Nephron (organoid): ENCODE measurements around the gene KCNMA1.

Experiments
- H3K27ac Mint-ChIP-seq, 3 experiments: 2 replicates each; pipeline ENCODE4 v1.8.0; 2020; ENCODE audit warnings: mixed read lengths in 3 of 3, mild to moderate bottlenecking in 2 of 3, moderate library complexity in 1 of 3
- H3K27me3 Mint-ChIP-seq: 2 replicates; pipeline ENCODE4 v1.8.0; 2021; ENCODE audit warnings: low read depth, mild to moderate bottlenecking, moderate library complexity, mixed read lengths
- H3K36me3 Mint-ChIP-seq: 2 replicates; pipeline ENCODE4 v1.8.0; 2020; ENCODE audit warnings: low read depth, mixed read lengths
- H3K4me1 Mint-ChIP-seq: 2 replicates; pipeline ENCODE4 v1.8.0; 2020; ENCODE audit warnings: mixed read lengths
- H3K4me3 Mint-ChIP-seq, 3 experiments: 2 replicates each; pipeline ENCODE4 v1.8.0; 2020; ENCODE audit warnings: mild to moderate bottlenecking in 3 of 3, mixed read lengths in 3 of 3, moderate library complexity in 2 of 3
- H3K9me3 Mint-ChIP-seq: 2 replicates; pipeline ENCODE4 v1.8.0; 2020; ENCODE audit warnings: mixed read lengths
- TF ChIP-seq, protein P1 (sequence below), 3 experiments: fragments of 200-600 bp; sonication (generic); IDR thresholded peaks; one replicate each; pipeline ENCODE4 v1.5.0; 2021; ENCODE audit warnings: antibody characterized with exemption in 3 of 3; ENCODE audit not compliant: unreplicated experiment in 3 of 3

The KCNMA1 gene

DNA sequence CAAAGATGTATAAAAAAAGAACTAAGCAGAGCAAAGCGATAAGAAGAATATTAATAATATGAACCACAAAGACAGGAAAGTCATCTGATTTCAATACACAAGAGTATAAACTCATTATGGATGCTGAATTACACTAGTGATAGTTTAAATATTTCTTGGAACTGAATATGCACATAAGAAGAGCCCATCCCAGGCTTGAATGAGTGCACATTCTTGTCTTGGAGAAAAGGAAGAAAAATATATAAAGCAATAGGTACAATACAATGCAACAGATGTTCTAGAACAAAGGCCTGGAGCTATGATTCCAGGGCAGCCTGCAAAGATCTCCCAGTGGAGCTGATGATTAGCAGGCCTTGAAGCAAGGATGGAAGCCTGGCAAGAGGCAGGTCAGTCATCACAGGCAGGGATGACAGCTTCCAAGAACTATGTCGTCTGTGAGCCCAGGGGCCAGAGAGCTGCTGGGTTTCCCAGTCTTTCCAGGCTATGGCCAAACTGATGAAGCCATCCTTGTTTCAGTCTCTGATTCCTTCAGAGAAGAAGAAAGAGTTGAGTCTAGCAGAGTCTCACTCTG is 277.6 kb downstream of the KCNMA1 start:
- no peaks in the 10 kb centered on the region for H3K9me3 Mint-ChIP-seq
- no peak overlapping the region for H3K27ac Mint-ChIP-seq
- H3K4me3 Mint-ChIP-seq, result no peak overlapping the region
- peaks cover 3% of the 10 kb centered on the region for H3K27me3 Mint-ChIP-seq
- TF ChIP-seq, protein P1, sequence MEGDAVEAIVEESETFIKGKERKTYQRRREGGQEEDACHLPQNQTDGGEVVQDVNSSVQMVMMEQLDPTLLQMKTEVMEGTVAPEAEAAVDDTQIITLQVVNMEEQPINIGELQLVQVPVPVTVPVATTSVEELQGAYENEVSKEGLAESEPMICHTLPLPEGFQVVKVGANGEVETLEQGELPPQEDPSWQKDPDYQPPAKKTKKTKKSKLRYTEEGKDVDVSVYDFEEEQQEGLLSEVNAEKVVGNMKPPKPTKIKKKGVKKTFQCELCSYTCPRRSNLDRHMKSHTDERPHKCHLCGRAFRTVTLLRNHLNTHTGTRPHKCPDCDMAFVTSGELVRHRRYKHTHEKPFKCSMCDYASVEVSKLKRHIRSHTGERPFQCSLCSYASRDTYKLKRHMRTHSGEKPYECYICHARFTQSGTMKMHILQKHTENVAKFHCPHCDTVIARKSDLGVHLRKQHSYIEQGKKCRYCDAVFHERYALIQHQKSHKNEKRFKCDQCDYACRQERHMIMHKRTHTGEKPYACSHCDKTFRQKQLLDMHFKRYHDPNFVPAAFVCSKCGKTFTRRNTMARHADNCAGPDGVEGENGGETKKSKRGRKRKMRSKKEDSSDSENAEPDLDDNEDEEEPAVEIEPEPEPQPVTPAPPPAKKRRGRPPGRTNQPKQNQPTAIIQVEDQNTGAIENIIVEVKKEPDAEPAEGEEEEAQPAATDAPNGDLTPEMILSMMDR (IDR thresholded peaks at IDR 0.05; ENCODE audit: unreplicated experiment in 3 of 3), result no peak
- H3K4me1 Mint-ChIP-seq, result peaks cover 35% of the 10 kb centered on the region
- no peaks in the 10 kb centered on the region for H3K36me3 Mint-ChIP-seq

DNA sequence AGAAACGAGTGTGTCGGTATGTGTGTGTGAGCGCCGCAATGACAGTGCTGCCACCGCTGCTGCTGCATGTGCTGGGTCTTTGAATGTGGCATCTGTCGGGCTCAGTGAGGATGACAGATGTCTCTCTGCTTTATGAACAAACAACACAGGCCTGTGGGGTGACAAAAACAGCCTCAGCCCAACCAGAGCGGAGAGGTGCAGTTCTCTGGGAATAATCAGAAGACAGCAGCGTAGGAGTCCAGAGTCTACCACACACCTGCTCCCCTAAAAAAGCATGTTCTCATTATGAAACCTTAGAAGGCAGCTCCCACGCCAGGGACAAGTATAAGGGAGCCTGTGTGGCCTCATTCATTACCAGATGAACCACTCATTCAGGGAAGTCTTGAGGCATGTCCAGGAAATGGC is 278.3 kb downstream of the KCNMA1 start:
- no peaks in the 10 kb centered on the region for H3K9me3 Mint-ChIP-seq
- H3K27ac Mint-ChIP-seq, result no peak overlapping the region
- no peak overlapping the region for H3K4me3 Mint-ChIP-seq
- H3K36me3 Mint-ChIP-seq, result no peaks in the 10 kb centered on the region
- peaks cover 35% of the 10 kb centered on the region for H3K4me1 Mint-ChIP-seq
- TF ChIP-seq, protein P1 (IDR thresholded peaks at IDR 0.05; ENCODE audit: unreplicated experiment in 3 of 3), result no peak
- H3K27me3 Mint-ChIP-seq, result peaks cover 3% of the 10 kb centered on the region

- Mint-ChIP-seq H3K4me3 (no peak overlapping the region), H3K9me3 (no peaks in the 10 kb centered on the region), H3K27ac (no peak overlapping the region), H3K27me3 (peaks cover 3% of the 10 kb centered on the region), H3K36me3 (no peaks in the 10 kb centered on the region), H3K4me1 (peaks cover 32% of the 10 kb centered on the region)
- TF ChIP-seq, protein P1 (IDR thresholded peaks at IDR 0.05; ENCODE audit: unreplicated experiment in 3 of 3), result no peak
Measured at GRCh38 chr10:77358656-77359055, 279.0 kb downstream of the KCNMA1 start.

- H3K4me1 Mint-ChIP-seq, result peaks cover 30% of the 10 kb centered on the region
- peaks cover 3% of the 10 kb centered on the region for H3K27me3 Mint-ChIP-seq
- no peak overlapping the region for H3K4me3 Mint-ChIP-seq
- TF ChIP-seq, protein P1 (IDR thresholded peaks at IDR 0.05; ENCODE audit: unreplicated experiment in 3 of 3), result no peak
- H3K27ac Mint-ChIP-seq, result no peak overlapping the region
- H3K36me3 Mint-ChIP-seq, result no peaks in the 10 kb centered on the region
- no peaks in the 10 kb centered on the region for H3K9me3 Mint-ChIP-seq
Measured at GRCh38 chr10:77357611-77358310, 279.8 kb downstream of the KCNMA1 start.

- H3K4me1 Mint-ChIP-seq, result peaks cover 29% of the 10 kb centered on the region
- TF ChIP-seq, protein P1 (IDR thresholded peaks at IDR 0.05; ENCODE audit: unreplicated experiment in 3 of 3), result no peak
- no peak overlapping the region for H3K27ac Mint-ChIP-seq
- no peak overlapping the region for H3K4me3 Mint-ChIP-seq
- no peaks in the 10 kb centered on the region for H3K36me3 Mint-ChIP-seq
- H3K9me3 Mint-ChIP-seq, result no peaks in the 10 kb centered on the region
- H3K27me3 Mint-ChIP-seq, result peaks cover 3% of the 10 kb centered on the region
Measured at GRCh38 chr10:77357185-77357584, 280.4 kb downstream of the KCNMA1 start.

- peaks cover 33% of the 10 kb centered on the region for H3K4me1 Mint-ChIP-seq
- H3K27me3 Mint-ChIP-seq, result peaks cover 3% of the 10 kb centered on the region
- H3K36me3 Mint-ChIP-seq, result no peaks in the 10 kb centered on the region
- no peak overlapping the region for H3K4me3 Mint-ChIP-seq
- TF ChIP-seq, protein P1 (IDR thresholded peaks at IDR 0.05; ENCODE audit: unreplicated experiment in 3 of 3), result no peak
- H3K9me3 Mint-ChIP-seq, result no peaks in the 10 kb centered on the region
- H3K27ac Mint-ChIP-seq, result no peak overlapping the region
Measured at GRCh38 chr10:77355844-77356243, 281.8 kb downstream of the KCNMA1 start.
